Thoracic aorta (tissue), 2 donors: ENCODE data around the gene C18orf32. TPM values are rescaled to one million over a fixed set of nuclear protein-coding genes. Genes with fewer than 3 reads are reported as not detected.

Source experiments
- ATAC-seq: fragments of 150-250 bp; one replicate; pipeline ENCODE4 v1.8.0; 2017; ENCODE audit warnings: low read depth; ENCODE audit not compliant: insufficient number of reproducible peaks, low FRiP score
- DNase-seq: peaks from one replicate; pipeline ENCODE4 v3.0.0-alpha.2; 2020; ENCODE audit warnings: low spot score
- H3K27ac ChIP-seq, 2 donors: fragments of 200-600 bp; sonication (generic); 1 replicate in 1 of 2; 2 replicates in 1 of 2; pipeline ENCODE4 v1.5.1; 2016; ENCODE audit warnings: mild to moderate bottlenecking in 2 of 2, moderate library complexity in 2 of 2
- H3K27me3 ChIP-seq: fragments of 200-600 bp; sonication (generic); replicated peaks from 2 replicates; pipeline ENCODE4 v1.6.0; 2016; ENCODE audit warnings: mild to moderate bottlenecking; ENCODE audit not compliant: insufficient read depth
- H3K36me3 ChIP-seq: fragments of 200-600 bp; sonication (generic); one replicate; pipeline ENCODE4 v1.5.1; 2016
- H3K4me1 ChIP-seq, 2 donors: fragments of 200-600 bp; sonication (generic); 1 replicate in 1 of 2; 2 replicates in 1 of 2; pipeline versions ENCODE4 v1.5.1 to v1.6.0; 2016; ENCODE audit warnings: low read depth in 2 of 2, mild to moderate bottlenecking in 1 of 2; ENCODE audit not compliant: control insufficient read depth in 1 of 2
- H3K4me3 ChIP-seq: fragments of 200-600 bp; sonication (generic); 2 replicates; pipeline ENCODE4 v1.5.1; 2016; ENCODE audit warnings: mild to moderate bottlenecking
- H3K9me3 ChIP-seq: fragments of 200-600 bp; sonication (generic); 2 replicates; pipeline ENCODE4 v1.5.1; 2016
- CTCF ChIP-seq: fragments of 200-600 bp; sonication (generic); IDR thresholded peaks from one replicate; pipeline ENCODE4 v1.5.1; 2019; ENCODE audit warnings: antibody characterized with exemption
- total RNA-seq, 2 donors: library from RNA; depleted of rRNA; stranded (reverse); fragments of >200 nt; gene quantifications; one replicate each; pipeline versions ENCODE4 v1.1.0 to v1.2.3, GENCODE V29; 2016

Gene C18orf32
- total RNA-seq, 2 donors from 2014 or later, result 31.5 to 39.4 TPM

GRCh38 chr18:49495480-49495879 is 8.4 kb upstream of the C18orf32 start:
- peaks cover 9 to 16% of the 10 kb centered on the region in 2 donors for H3K4me1 ChIP-seq
- H3K9me3 ChIP-seq, result no peaks in the 10 kb centered on the region
- H3K27me3 ChIP-seq, result no peaks in the 10 kb centered on the region
- peaks cover 2% of the 10 kb centered on the region for H3K36me3 ChIP-seq
- no peak overlapping the region for H3K4me3 ChIP-seq
- TF ChIP-seq CTCF, result no peak
- ATAC-seq (no peak), DNase-seq (no peak)
- no peak overlapping the region for H3K27ac ChIP-seq

- H3K27ac ChIP-seq, result no peak overlapping the region
- peaks cover 6% of the 10 kb centered on the region for H3K36me3 ChIP-seq
- ATAC-seq, result no peak
- H3K4me1 ChIP-seq, result peaks cover 9 to 16% of the 10 kb centered on the region in 2 donors
- no peak overlapping the region for H3K4me3 ChIP-seq
- no peak for TF ChIP-seq CTCF
- no peak for DNase-seq
- H3K27me3 ChIP-seq, result no peaks in the 10 kb centered on the region
- no peaks in the 10 kb centered on the region for H3K9me3 ChIP-seq
Measured at GRCh38 chr18:49495076-49495475, 8.0 kb upstream of the C18orf32 start.

GRCh38 chr18:49494660-49495059 is 7.6 kb upstream of the C18orf32 start:
- no peak overlapping the region for H3K27ac ChIP-seq
- DNase-seq, result no peak
- no peak for ATAC-seq
- H3K27me3 ChIP-seq, result no peaks in the 10 kb centered on the region
- peaks cover 8% of the 10 kb centered on the region for H3K36me3 ChIP-seq
- no peaks in the 10 kb centered on the region for H3K9me3 ChIP-seq
- H3K4me3 ChIP-seq, result no peak overlapping the region
- peaks cover 9 to 16% of the 10 kb centered on the region in 2 donors for H3K4me1 ChIP-seq
- no peak for TF ChIP-seq CTCF

GRCh38 chr18:49492694-49493033 is 5.6 kb upstream of the C18orf32 start:
- ATAC-seq (no peak), DNase-seq (no peak)
- no peak for TF ChIP-seq CTCF
- Histone ChIP-seq H3K4me3 (peak overlapping the region; percentile 97), H3K9me3 (no peaks in the 10 kb centered on the region), H3K27ac (peak overlapping the region in 1 of 2 donors; percentile 90), H3K27me3 (no peaks in the 10 kb centered on the region), H3K36me3 (peaks cover 12% of the 10 kb centered on the region), H3K4me1 (peaks cover 9 to 22% of the 10 kb centered on the region in 2 donors)

- ATAC-seq, result peak; percentile 99
Measured at GRCh38 chr18:49491857-49492693, 5.0 kb upstream of the C18orf32 start, which contains the start of gene RPL17. Gene RPL17, minus strand, starts transcription at chr18:49492465.

More at GRCh38 chr18:49491857-49492693, 5.0 kb upstream of the C18orf32 start, which contains the start of gene RPL17:
- peak; percentile 91 for DNase-seq
- no peaks in the 10 kb centered on the region for H3K27me3 ChIP-seq
- H3K9me3 ChIP-seq, result no peaks in the 10 kb centered on the region
- TF ChIP-seq CTCF, result no peak
- peaks cover 12% of the 10 kb centered on the region for H3K36me3 ChIP-seq
- H3K4me3 ChIP-seq, result peak within 1 kb of the TSS; percentile 97
- H3K4me1 ChIP-seq, result peaks cover 9 to 26% of the 10 kb centered on the region in 2 donors
- H3K27ac ChIP-seq, result peak within 1 kb of the TSS; percentile 90 to 94
